MM.1S (cell line): ENCODE data around the gene POLRMT.

ENCODE experiments used
- DNase-seq: peaks from one replicate; pipeline ENCODE4 v3.0.0-alpha.2; 2015
- H2AFZ ChIP-seq: fragments of 300-600 bp; sonication (generic); 2 replicates; pipeline ENCODE4 v1.6.0; 2016; ENCODE audit warnings: antibody characterized with exemption, low read length
- H3F3A ChIP-seq: fragments of 300-600 bp; sonication (generic); 2 replicates; pipeline ENCODE4 v1.6.1; 2016; ENCODE audit warnings: mild to moderate bottlenecking, antibody characterized with exemption, low read length, moderate library complexity, mixed read lengths; ENCODE audit not compliant: insufficient read depth
- H3K27ac ChIP-seq: fragments of 300-600 bp; sonication (generic); 2 replicates; pipeline ENCODE4 v1.5.1; 2016; ENCODE audit warnings: mild to moderate bottlenecking, low read length
- H3K27me3 ChIP-seq: fragments of 300-600 bp; sonication (generic); replicated peaks from 2 replicates; pipeline ENCODE4 v1.6.0; 2016; ENCODE audit warnings: low read length; ENCODE audit not compliant: insufficient read depth
- H3K36me3 ChIP-seq: fragments of 300-600 bp; sonication (generic); replicated peaks from 2 replicates; pipeline ENCODE4 v1.6.1; 2016; ENCODE audit warnings: mild to moderate bottlenecking, low read length, mixed read lengths; ENCODE audit not compliant: insufficient read depth
- H3K4me1 ChIP-seq: fragments of 300-600 bp; sonication (generic); 2 replicates; pipeline ENCODE4 v1.6.1; 2016; ENCODE audit warnings: low read length, mixed read lengths
- H3K4me2 ChIP-seq: fragments of 300-600 bp; sonication (generic); 2 replicates; pipeline ENCODE4 v1.6.0; 2016; ENCODE audit warnings: low read depth, low read length
- H3K4me3 ChIP-seq: fragments of 300-600 bp; sonication (generic); 2 replicates; pipeline ENCODE4 v1.5.1; 2016; ENCODE audit warnings: low read length, mixed read lengths
- H3K79me2 ChIP-seq: fragments of 300-600 bp; sonication (generic); 2 replicates; pipeline ENCODE4 v1.6.1; 2016; ENCODE audit warnings: mixed run types, low read length, mixed read lengths
- H3K9ac ChIP-seq: fragments of 300-600 bp; sonication (generic); 2 replicates; pipeline ENCODE4 v1.6.1; 2016; ENCODE audit warnings: low read length, mixed read lengths
- H3K9me2 ChIP-seq: fragments of 300-600 bp; sonication (generic); replicated peaks from 2 replicates; pipeline ENCODE4 v1.6.1; 2016; ENCODE audit warnings: mild to moderate bottlenecking, low read length, mixed read lengths; ENCODE audit not compliant: insufficient read depth
- H3K9me3 ChIP-seq: fragments of 300-600 bp; sonication (generic); replicated peaks from 2 replicates; pipeline ENCODE4 v1.6.1; 2016; ENCODE audit warnings: mild to moderate bottlenecking, low read length, mixed read lengths; ENCODE audit not compliant: insufficient read depth
- H4K20me1 ChIP-seq: fragments of 300-600 bp; sonication (generic); 2 replicates; pipeline ENCODE4 v1.6.1; 2016; ENCODE audit warnings: mild to moderate bottlenecking, low read length, moderate library complexity, mixed read lengths; ENCODE audit not compliant: insufficient read depth
- EZH2 ChIP-seq: fragments of 300-600 bp; sonication (generic); optimal IDR thresholded peaks from 2 replicates; pipeline ENCODE3; 2017; ENCODE audit warnings: low read depth, mild to moderate bottlenecking, antibody characterized with exemption, low read length, mixed read lengths
- EZH2phosphoT487 ChIP-seq: fragments of 300-600 bp; sonication (generic); IDR thresholded peaks from 2 replicates; pipeline ENCODE4 v1.6.1; 2018; ENCODE audit warnings: antibody characterized with exemption, low read length
- TF ChIP-seq, protein P1 (sequence below): fragments of 300-600 bp; sonication (generic); IDR thresholded peaks from 2 replicates; pipeline ENCODE4 v1.5.1; 2016; ENCODE audit warnings: antibody characterized with exemption, low read length, mixed read lengths

Gene POLRMT

DNA sequence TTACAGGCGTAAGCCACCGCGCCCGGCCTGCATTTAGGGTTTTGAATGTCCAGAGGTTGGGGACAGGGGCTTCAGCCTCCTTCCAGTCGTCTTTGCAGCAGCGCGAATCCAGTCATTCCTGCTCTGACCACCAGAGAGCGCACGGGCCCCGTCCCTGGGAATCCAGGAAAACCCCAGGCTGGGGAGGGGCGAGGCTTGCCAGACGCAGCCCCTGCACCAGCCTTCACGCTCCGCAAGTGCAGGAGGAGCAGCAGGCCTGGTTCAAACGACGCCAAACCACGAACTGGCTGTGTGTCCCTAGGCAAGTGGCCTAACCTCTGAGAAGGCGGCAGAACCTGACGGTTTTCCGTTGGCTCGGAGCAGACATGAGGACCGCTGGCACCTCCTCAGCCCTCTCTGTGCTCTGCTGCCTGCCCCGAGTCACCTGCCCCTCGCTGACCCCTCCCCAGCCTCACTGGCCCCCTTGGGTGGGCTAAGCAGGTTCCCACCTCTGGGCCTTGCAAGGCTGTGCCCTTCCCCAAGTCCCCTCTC, 31.6 kb upstream of the POLRMT start:
- Histone ChIP-seq H3K4me2 (peak overlapping the region; percentile 25; the same call in 1 of the 2 replicates), H3K9ac (no peak overlapping the region), H3K9me3 (no peaks in the 10 kb centered on the region), H3K27me3 (peaks cover 41% of the 10 kb centered on the region), H3K27ac (no peak overlapping the region), H3K79me2 (peaks cover 33% of the 10 kb centered on the region), H3F3A (peaks cover 27% of the 10 kb centered on the region), H3K36me3 (no peaks in the 10 kb centered on the region), H3K9me2 (no peaks in the 10 kb centered on the region), H4K20me1 (peaks cover 10% of the 10 kb centered on the region), H3K4me1 (peaks cover 10% of the 10 kb centered on the region), H2AFZ (peak overlapping the region; percentile 70), H3K4me3 (no peak overlapping the region)
- DNase-seq: peak; percentile 67
- no peak for TF ChIP-seq EZH2
- no peak for TF ChIP-seq EZH2phosphoT487
- TF ChIP-seq, protein P1, sequence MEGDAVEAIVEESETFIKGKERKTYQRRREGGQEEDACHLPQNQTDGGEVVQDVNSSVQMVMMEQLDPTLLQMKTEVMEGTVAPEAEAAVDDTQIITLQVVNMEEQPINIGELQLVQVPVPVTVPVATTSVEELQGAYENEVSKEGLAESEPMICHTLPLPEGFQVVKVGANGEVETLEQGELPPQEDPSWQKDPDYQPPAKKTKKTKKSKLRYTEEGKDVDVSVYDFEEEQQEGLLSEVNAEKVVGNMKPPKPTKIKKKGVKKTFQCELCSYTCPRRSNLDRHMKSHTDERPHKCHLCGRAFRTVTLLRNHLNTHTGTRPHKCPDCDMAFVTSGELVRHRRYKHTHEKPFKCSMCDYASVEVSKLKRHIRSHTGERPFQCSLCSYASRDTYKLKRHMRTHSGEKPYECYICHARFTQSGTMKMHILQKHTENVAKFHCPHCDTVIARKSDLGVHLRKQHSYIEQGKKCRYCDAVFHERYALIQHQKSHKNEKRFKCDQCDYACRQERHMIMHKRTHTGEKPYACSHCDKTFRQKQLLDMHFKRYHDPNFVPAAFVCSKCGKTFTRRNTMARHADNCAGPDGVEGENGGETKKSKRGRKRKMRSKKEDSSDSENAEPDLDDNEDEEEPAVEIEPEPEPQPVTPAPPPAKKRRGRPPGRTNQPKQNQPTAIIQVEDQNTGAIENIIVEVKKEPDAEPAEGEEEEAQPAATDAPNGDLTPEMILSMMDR: peak; percentile 90

GRCh38 chr19:663682-664117, 30.4 kb upstream of the POLRMT start:
- H3K79me2 ChIP-seq: peaks cover 46% of the 10 kb centered on the region
- peaks cover 31% of the 10 kb centered on the region for H3K27me3 ChIP-seq
- H3K27ac ChIP-seq: peak overlapping the region; percentile 43; the same call in 1 of the 2 replicates
- peak overlapping the region; percentile 100 for H2AFZ ChIP-seq
- H3K4me2 ChIP-seq: peak overlapping the region; percentile 100
- H3K4me1 ChIP-seq: peaks cover 19% of the 10 kb centered on the region
- DNase-seq: no peak
- H3K36me3 ChIP-seq: peaks cover under 1% of the 10 kb centered on the region; the same call in 1 of the 2 replicates
- no peaks in the 10 kb centered on the region for H3K9me2 ChIP-seq
- no peaks in the 10 kb centered on the region for H3K9me3 ChIP-seq
- peak overlapping the region; percentile 71 for H3K9ac ChIP-seq
- H4K20me1 ChIP-seq: peaks cover 23% of the 10 kb centered on the region
- H3K4me3 ChIP-seq: peak overlapping the region; percentile 85
- H3F3A ChIP-seq: peaks cover 30% of the 10 kb centered on the region
- TF ChIP-seq, protein P1: no peak
- TF ChIP-seq EZH2 (no peak), EZH2phosphoT487 (no peak)

DNA sequence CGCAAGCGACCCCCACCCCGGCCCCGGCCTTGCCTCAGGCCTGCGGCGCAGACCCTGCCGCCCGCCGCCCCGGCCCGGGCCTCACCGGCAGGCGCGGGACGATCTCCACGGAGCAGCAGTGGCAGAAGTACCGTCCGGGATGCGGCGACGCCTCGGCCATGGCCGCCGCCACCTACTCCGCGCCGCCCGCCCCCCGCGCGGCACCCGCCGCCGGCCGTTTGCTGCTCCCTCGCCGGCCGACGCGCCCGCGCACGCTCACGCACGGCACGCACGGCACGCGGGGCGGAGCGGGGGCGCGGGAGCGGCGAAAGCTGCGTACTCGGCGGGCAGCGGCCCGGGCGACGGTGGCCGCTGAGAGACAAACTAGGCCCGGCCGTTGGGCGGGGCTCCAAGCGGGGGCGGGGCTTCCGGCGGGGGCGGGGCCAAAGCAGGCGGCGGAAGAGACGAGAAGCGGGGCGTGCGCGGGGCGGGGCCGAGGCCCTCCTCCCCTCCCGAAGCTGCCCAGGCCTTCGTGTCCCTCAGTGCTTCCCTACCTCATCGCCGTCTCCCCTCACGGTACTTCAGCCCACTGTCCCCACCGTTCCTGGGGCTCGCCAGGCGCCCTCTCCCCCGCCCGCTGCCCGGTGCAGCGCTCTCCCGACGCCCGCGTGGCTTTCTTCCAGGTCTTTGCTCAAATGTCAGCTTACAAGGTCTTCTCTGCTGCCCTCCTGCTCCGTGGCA, 29.8 kb upstream of the POLRMT start, which contains the start of gene RNF126:
Gene RNF126 (minus strand): TSS at position 253 of the 720 bp plus-strand sequence. CDS start 93 bp downstream, at position 160.
- Histone ChIP-seq H3K4me3 (peak within 1 kb of the TSS; percentile 90), H3K9me3 (no peaks in the 10 kb centered on the region), H3K4me1 (peaks cover 19% of the 10 kb centered on the region), H3K9ac (peak within 1 kb of the TSS; percentile 99), H3K9me2 (no peaks in the 10 kb centered on the region), H3K27me3 (peaks cover 25% of the 10 kb centered on the region), H3K4me2 (peak within 1 kb of the TSS; percentile 100), H3K79me2 (peaks cover 52% of the 10 kb centered on the region), H2AFZ (peak within 1 kb of the TSS; percentile 100), H3F3A (peaks cover 30% of the 10 kb centered on the region), H3K27ac (peak within 1 kb of the TSS; percentile 92), H4K20me1 (peaks cover 29% of the 10 kb centered on the region), H3K36me3 (peaks cover 6% of the 10 kb centered on the region; the same call in 1 of the 2 replicates)
- TF ChIP-seq EZH2phosphoT487 (no peak), EZH2 (no peak)
- TF ChIP-seq, protein P1: no peak
- DNase-seq: peak; percentile 97
